Measurements from ENCODE around the gene GSTM4.

GRCh38 chr1:109634771-109635750 is 20.8 kb upstream of the GSTM4 start:
- no peak for TF ChIP-seq ZBTB7A (IDR thresholded peaks at IDR 0.05; ENCODE audit: borderline replicate concordance, control insufficient read depth, low read depth, low read length)
- TF ChIP-seq CTCF (IDR thresholded peaks at IDR 0.05 in 2 of 3, conservative IDR thresholded peaks at IDR 0.05 in 1 of 3; ENCODE audit: insufficient read depth in 2 of 3, low read depth in 1 of 3, low read length in 3 of 3) = no peak
- no peak for TF ChIP-seq USF1 (CRISPR knock-in tag; IDR thresholded peaks at IDR 0.05)

Data from K562 (cell line).